ENCODE results near the gene TUBAL3. TPM values are rescaled to one million over a fixed set of nuclear protein-coding genes. Genes with fewer than 3 reads are reported as not detected.

Gene TUBAL3
- total RNA-seq, 1 donor, result not detected

DNA sequence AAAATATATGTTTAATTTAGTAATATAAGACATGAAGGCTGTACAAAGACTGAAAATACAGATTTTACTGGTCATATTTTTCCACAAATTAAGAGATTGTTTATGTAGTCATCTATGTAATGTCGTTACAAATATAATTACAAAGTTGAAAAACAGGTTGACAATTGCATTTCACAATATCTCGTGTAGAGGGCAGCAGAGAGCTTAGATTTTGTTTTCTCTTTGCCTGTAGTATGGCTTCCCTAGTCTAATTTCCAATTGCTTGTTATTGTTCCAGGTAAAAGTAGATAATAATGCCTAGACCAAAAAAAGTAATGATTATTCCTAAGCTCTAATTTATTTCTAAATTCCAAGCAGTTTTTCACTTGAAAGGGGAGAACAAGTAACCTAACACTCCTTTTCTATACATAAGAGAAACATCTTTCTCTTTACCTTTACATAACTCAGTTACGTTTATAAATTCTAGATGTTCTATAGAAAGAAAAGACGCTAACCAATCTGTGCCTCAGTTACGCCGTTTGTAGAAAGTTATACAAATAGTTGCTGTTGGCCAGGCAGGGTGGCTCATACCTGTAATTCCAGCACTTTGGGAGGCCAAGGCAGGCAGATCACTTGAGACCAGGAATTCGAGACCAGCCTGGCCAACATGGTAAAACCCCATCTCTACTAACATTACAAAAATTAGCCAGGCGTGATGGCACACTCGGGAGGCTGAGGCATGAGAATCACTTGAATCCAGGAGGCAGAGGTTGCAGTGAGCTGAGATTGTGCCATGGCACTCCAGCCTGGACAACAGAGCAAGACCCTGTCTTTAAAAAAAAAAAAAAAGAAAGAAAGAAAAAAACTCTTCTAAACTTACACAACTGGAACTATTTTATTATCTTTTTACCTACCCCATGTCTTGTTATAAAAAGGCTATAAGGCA lies 37.7 kb upstream of the TUBAL3 start:
- no peak overlapping the region for H3K4me3 ChIP-seq (ENCODE audit: low read depth, low read length)
- TF ChIP-seq, protein P1, sequence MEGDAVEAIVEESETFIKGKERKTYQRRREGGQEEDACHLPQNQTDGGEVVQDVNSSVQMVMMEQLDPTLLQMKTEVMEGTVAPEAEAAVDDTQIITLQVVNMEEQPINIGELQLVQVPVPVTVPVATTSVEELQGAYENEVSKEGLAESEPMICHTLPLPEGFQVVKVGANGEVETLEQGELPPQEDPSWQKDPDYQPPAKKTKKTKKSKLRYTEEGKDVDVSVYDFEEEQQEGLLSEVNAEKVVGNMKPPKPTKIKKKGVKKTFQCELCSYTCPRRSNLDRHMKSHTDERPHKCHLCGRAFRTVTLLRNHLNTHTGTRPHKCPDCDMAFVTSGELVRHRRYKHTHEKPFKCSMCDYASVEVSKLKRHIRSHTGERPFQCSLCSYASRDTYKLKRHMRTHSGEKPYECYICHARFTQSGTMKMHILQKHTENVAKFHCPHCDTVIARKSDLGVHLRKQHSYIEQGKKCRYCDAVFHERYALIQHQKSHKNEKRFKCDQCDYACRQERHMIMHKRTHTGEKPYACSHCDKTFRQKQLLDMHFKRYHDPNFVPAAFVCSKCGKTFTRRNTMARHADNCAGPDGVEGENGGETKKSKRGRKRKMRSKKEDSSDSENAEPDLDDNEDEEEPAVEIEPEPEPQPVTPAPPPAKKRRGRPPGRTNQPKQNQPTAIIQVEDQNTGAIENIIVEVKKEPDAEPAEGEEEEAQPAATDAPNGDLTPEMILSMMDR (IDR thresholded peaks at IDR 0.05; ENCODE audit: insufficient read depth, low read length), result peak; percentile 65
- DNase-seq (ENCODE audit: low read depth), result peak; percentile 77

DNA sequence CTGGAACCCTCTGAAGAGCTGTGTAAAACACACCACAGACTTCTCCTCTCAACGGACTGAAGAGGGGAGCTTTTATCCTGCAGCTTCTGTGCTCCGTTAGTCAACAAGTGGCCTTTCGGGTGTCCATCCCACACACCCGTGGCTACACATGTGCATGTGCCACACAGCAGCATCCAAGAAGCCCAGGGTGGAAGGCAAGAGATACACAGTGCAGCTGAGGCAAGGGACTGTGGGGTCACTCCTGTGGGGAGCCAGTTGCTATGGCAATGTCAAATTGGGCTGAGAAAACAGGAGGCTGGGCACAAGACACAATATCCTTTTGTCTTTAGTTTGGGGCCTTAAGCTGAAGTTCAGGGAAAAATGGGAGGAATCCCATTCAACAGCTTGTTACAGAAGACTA lies 36.5 kb upstream of the TUBAL3 start:
- no peak for DNase-seq (ENCODE audit: low read depth)
- TF ChIP-seq, protein P1 (IDR thresholded peaks at IDR 0.05; ENCODE audit: insufficient read depth, low read length), result no peak
- no peak overlapping the region for H3K4me3 ChIP-seq (ENCODE audit: low read depth, low read length)

DNA sequence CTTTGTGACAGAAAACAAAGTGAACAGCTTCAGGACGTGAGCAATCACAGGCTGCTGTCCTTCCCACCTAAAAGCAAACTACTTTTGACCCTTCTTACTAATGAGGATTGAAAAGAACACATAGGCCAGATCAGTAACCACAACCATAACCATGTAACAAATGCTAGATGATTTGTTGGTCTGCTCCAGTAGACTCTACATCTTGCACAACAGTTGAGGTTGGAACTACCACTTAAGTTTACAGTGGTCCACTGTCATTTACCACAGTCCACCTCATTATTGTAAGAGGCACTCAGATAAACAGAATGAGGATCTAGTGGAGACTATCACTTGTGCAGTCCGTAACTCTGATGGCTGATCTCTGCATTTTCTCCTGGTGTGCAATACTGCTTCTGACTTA lies 35.6 kb upstream of the TUBAL3 start:
- TF ChIP-seq, protein P1 (IDR thresholded peaks at IDR 0.05; ENCODE audit: insufficient read depth, low read length), result no peak
- DNase-seq (ENCODE audit: low read depth), result no peak
- H3K4me3 ChIP-seq (ENCODE audit: low read depth, low read length), result no peak overlapping the region

DNA sequence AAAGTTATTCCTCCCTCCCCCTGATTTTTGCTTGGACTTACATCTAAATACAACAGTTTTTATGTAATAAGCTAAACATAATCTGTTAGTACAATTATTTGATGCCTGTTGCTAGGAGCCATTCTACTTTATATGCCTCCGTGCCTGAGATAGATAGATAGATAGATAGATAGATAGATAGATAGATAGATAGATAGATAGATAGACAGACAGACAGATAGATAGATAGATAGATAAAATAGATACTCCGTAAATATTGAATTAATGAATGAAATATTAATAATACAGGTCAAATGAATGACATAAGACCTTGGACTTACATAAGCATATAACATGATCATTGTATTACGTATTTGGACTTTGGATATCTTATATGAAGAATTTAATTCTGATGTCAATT lies 30.7 kb upstream of the TUBAL3 start:
- H3K4me3 ChIP-seq (ENCODE audit: low read depth, low read length), result no peak overlapping the region
- TF ChIP-seq, protein P1 (IDR thresholded peaks at IDR 0.05; ENCODE audit: insufficient read depth, low read length), result no peak
- no peak for DNase-seq (ENCODE audit: low read depth)

DNA sequence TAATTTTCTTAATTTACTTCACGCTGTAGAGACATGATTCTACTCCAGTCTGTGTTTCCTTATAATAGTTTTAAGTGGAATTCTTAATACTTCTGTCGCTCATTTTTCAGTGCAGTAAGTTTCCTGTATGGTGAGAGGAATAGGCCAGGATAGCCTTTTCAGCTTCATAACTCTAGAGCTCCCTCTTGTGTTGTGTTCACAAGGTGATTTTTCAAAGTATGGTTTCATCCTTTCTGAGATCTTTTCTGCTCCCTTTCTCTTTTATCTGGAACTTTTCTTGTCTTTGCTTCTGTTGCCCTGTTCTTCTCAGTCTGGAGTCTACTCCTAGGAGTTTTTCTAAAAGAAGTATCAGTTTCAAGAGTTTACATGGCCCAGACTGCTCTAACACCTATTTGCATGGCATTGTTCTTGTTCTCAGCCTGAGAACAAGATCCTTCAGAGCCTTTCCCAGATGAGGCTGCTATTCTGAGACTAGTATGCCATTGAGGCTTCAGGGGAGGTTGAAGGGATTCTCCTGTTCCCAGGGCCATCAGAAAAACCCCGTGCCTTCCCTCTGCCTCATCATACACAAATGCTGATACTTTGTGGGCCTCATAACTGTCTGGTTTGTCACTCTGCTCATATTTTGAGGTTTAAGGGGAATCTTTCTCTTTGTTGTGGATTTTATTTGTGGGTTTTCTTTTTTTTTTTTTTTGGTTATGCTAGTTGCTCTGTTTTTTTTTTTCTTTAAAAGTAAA lies 29.6 kb upstream of the TUBAL3 start:
- TF ChIP-seq, protein P1 (IDR thresholded peaks at IDR 0.05; ENCODE audit: insufficient read depth, low read length), result peak; percentile 70
- peak; percentile 83 for DNase-seq (ENCODE audit: low read depth)
- H3K4me3 ChIP-seq (ENCODE audit: low read depth, low read length), result no peak overlapping the region

DNA sequence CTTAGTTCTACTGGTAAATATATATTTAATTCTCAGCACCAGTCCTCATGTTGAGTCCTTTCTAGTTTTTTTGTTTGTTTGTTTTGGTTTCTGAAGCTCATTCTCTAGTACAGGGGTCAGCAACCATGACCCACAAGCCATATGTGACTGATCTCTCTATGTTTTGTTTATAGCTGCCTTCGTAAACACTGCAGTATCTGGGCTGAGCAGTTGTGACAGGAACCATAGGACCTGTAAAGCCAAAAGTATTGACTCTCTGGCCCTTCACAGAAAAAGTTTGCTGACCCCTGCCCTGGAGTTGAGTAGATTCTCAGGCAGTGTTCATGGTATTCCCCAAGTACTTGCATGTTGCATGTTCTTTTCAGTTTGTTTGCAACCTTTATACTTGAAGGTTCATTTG lies 28.6 kb upstream of the TUBAL3 start:
- H3K4me3 ChIP-seq (ENCODE audit: low read depth, low read length), result no peak overlapping the region
- no peak for DNase-seq (ENCODE audit: low read depth)
- TF ChIP-seq, protein P1 (IDR thresholded peaks at IDR 0.05; ENCODE audit: insufficient read depth, low read length), result no peak

Measured in fibroblast of the aortic adventitia (primary cell).